GM10248 (cell line): ENCODE results near the gene MAPKAP1.

Experiments
- CTCF ChIA-PET: fragments of 300-600 bp; sonication (Branson Sonifier 250); formaldehyde crosslinking; extraction: SDS; loops from one replicate; lab custom pipeline; 2021; ENCODE audit warnings: antibody characterized with exemption; lab: Yijun Ruan, JAX
- POLR2A ChIA-PET: fragments of 350-650 bp; sonication (Branson Sonifier 250); formaldehyde crosslinking; extraction: SDS; loops from one replicate; lab custom pipeline; 2020; ENCODE audit warnings: antibody characterized with exemption; lab: Yijun Ruan, JAX
- DNase-seq: peaks from one replicate; pipeline ENCODE4 v3.0.0; 2012; ENCODE audit errors: extremely low spot score
- TF ChIP-seq, protein P1 (sequence below): IDR thresholded peaks from 2 replicates; pipeline ENCODE4 v1.5.1; 2012; ENCODE audit warnings: mild to moderate bottlenecking, low read depth; ENCODE audit errors: extremely low read depth, missing control alignments, control extremely low read depth

Gene MAPKAP1

GRCh38 chr9:125656560-125656959, 50.4 kb downstream of the MAPKAP1 start:
- TF ChIP-seq, protein P1, sequence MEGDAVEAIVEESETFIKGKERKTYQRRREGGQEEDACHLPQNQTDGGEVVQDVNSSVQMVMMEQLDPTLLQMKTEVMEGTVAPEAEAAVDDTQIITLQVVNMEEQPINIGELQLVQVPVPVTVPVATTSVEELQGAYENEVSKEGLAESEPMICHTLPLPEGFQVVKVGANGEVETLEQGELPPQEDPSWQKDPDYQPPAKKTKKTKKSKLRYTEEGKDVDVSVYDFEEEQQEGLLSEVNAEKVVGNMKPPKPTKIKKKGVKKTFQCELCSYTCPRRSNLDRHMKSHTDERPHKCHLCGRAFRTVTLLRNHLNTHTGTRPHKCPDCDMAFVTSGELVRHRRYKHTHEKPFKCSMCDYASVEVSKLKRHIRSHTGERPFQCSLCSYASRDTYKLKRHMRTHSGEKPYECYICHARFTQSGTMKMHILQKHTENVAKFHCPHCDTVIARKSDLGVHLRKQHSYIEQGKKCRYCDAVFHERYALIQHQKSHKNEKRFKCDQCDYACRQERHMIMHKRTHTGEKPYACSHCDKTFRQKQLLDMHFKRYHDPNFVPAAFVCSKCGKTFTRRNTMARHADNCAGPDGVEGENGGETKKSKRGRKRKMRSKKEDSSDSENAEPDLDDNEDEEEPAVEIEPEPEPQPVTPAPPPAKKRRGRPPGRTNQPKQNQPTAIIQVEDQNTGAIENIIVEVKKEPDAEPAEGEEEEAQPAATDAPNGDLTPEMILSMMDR: no peak
- POLR2A ChIA-PET: no interaction called here
- CTCF ChIA-PET: interaction anchor here (0.9 to 1.1 kb wide), 2 partner anchors 10 to 47 kb away, joined by 3 read pairs; no protein-coding TSS in a partner anchor
- no peak for DNase-seq

DNA sequence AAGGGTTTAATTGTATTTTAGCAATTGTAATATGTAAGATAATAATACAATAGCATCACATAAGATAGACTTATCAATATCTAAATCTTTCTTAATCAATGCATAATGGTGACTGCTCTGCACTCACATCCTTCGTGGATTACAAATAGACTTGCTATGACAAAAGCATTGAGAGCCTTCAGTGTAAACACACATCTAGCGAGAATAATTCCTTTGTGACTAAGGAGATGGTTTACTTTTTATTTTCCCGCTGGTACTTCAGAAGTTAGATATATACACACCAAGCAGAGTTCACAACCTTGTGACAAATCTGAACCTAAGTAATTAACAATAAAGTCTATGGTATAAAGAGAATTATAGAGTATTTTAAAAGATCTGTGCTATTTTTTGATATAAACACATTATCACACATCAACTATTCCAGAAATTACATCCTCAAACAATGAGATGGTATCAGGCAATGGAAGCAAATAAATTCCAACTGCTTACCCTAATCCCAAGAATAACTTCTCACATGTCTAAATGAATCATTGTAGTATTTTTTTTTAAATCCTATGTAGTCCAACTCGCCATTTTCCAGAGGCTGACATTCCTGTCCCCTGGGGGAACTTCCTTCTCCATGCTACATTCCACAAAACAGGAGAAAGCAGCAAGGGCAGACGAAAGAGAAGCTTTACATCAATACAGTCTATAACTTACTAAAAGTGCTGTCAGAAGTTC, 51.2 kb downstream of the MAPKAP1 start:
- TF ChIP-seq, protein P1: no peak
- ChIA-PET CTCF (interaction anchor here (0.9 to 1.1 kb wide), 2 partner anchors 9 to 48 kb away, joined by 3 read pairs; no protein-coding TSS in a partner anchor), POLR2A (no interaction called here)

GRCh38 chr9:125655066-125655633, 51.9 kb downstream of the MAPKAP1 start:
- TF ChIP-seq, protein P1: no peak
- no peak for DNase-seq
- CTCF ChIA-PET: no interaction called here
- POLR2A ChIA-PET: no interaction called here

More for the DNA sequence above, 51.2 kb downstream of the MAPKAP1 start:
- no peak for DNase-seq

DNA sequence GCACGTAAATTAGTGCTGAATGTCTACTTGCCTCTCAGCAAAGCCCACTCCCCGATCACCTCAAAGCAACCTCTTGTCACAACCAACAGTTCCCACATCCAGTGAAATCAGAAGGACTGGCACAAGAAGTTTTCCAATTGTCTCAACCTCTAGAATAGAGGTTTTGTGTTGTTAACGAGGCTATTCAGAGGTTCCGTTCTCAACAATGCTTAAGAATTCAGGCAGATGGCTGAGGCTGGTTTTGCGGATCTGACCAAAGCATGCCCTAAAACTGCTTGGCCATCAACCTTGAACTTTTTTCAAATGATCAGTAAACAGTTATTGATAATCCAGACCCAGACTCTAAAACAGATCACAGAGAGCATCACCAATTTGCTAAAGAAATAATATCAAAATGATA, 52.9 kb downstream of the MAPKAP1 start:
- POLR2A ChIA-PET: no interaction called here
- CTCF ChIA-PET: no interaction called here
- no peak for DNase-seq
- TF ChIP-seq, protein P1: no peak

DNA sequence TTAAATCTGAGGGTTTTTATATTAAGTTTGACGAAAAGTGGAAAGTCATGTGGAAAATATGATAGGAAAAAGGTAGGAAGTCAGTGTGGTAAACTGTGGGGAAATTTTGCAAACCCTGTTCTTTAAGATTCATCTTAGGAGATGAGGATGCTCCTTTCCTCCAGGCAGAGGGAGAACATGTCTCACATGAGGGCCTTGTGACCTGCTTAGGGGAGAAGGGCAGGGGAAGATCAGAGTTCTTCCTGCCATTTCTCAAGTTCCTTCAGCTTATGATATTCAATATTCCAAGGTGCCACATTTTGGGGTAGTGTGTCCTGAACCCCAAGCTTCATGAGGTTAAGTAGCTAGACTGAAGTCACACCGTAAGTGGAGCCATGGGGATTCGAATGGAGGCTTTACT, 53.7 kb downstream of the MAPKAP1 start:
- TF ChIP-seq, protein P1: no peak
- DNase-seq: no peak
- ChIA-PET CTCF (no interaction called here), POLR2A (no interaction called here)

- CTCF ChIA-PET: interaction anchor here (1.1 to 1.4 kb wide), 3 partner anchors 12 to 46 kb away, joined by 3 read pairs; no protein-coding TSS in a partner anchor
- no peak for DNase-seq
- POLR2A ChIA-PET: no interaction called here
- TF ChIP-seq, protein P1: no peak
Observed at GRCh38 chr9:125652759-125653158, 54.2 kb downstream of the MAPKAP1 start.
